CD1c-positive myeloid dendritic cell (primary cell): ENCODE data around the gene SNX19.
"Not testable (repeated sequence)": the region's sequence is repeated elsewhere in the genome, so short reads cannot be mapped to it uniquely, and the experiment has no call there.

Experiments
- DNase-seq: peaks from one replicate; pipeline ENCODE4 v3.0.0-alpha.2; 2016; ENCODE audit errors: extremely low spot score

SNX19 gene

GRCh38 chr11:130916238-130916855 lies at the start of gene SNX19:
Gene SNX19 (minus strand): TSS chr11:130916479. CDS start chr11:130915939, 540 bp downstream.
- DNase-seq = peak; percentile 96

DNA sequence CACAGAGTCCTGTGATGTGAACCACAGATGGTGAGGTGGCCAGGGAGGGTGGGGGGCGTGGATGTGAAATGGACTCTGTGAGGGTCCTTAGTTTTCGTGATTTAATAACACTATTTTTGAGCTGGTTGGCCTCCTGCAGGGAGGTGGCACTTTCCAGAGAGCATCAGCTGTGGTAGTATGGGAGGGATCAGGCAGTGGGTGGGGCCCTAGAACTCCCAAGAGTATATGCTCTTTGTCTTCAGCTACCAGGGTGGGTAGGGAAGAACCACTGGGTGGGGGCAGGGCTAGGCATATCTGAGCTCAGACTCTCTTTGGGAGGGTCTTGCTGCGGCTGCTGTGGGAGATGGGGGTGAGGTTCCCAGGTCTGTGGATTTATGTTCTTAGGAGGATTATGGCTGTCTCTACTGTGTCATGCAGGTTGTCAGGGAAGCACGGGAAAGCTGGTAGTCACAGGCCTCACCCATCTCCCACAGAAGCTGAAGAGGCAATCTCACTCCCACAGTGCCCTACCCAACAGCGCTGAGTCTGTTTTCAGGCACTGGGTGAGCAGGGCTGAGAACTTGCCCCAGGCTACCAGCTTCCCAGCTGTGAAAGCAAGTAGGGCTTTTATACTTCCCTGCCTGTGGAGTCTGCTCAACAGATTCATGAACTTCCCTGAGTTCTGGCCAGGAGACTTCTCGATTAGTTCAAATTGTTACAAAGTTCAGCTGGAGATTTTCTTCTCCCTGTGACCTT lies 47.9 kb upstream of the SNX19 start:
- DNase-seq = no peak

- no peak for DNase-seq
Observed at GRCh38 chr11:130947889-130948288, 31.6 kb upstream of the SNX19 start.

DNA sequence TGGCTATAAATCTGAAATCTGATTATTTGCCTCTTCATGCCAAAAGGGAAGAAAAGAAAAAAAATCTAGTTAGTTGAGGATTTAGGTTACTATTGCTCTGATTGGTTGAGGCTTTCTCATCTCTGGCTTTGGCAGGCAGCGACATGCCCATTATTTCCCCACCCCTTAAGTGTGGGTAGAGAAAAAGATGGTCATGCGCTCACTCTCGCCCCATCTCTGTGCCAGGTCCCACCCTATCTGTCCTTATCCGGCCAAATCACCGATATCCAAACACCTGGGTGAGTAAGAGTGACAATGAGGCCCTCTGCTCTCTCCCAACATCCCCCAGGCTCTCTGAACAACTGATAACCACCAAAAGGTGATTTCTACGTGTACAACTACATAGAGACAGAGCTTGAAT lies 31.2 kb upstream of the SNX19 start:
- no peak for DNase-seq

DNA sequence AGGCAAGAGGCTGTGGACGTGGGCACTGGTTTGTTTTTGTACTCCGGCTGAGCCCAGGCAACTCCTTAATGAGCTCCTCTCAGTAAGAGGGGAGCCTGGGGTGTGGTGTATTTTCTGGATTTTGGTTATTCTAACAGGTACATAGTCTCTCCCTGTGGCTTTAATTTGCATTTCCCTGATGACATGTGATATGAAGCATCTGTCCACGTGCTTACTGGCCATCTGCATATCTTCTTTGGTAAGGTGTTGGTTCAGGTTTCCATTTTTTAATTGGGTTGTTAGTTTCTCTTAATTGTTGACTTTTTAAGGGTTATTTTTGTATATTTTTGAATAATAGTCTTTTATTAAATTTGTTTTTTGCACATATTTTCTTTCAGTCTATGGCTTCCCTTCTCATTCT lies 30.8 kb upstream of the SNX19 start:
- DNase-seq = no peak

DNA sequence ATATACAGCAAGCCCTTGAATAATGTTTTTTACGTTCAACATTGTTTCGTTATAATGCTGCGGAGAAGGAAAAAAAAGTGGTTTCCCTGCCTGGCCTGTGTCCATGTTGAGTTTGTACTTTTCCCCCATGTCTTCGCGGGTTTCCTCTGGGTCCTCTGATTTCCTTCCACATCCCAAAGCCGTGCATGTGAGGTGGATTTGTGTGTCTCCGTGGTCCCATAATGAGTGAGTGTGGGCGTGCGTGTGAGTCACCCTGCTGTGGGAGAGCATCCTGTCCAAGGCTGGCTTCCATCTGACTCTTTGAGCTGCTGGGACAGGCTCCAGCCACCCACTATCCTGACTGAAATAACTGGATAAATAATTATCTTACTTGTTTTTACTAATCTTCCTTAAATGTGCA lies 29.6 kb upstream of the SNX19 start:
- DNase-seq = no peak

DNA sequence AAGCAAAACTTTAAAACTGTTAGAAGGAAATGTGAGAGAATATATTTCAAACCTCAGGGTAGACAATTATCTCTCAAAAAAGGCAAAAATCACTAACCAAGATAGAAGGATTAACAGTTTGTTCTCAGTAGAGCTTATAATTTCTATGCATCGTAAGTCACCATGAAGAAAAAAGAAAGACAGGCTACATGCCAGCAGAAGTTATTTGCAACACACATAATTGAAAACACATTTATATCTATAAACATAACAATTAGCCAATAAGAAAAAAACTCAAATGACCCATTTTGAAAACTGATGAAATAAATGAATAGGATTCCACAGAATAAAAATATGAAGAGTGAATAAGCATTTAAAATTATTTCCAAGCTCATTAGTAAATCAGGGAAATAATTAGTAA lies 24.4 kb upstream of the SNX19 start:
- DNase-seq = no peak

GRCh38 chr11:130937051-130937450 lies 20.8 kb upstream of the SNX19 start:
- DNase-seq = no peak

DNA sequence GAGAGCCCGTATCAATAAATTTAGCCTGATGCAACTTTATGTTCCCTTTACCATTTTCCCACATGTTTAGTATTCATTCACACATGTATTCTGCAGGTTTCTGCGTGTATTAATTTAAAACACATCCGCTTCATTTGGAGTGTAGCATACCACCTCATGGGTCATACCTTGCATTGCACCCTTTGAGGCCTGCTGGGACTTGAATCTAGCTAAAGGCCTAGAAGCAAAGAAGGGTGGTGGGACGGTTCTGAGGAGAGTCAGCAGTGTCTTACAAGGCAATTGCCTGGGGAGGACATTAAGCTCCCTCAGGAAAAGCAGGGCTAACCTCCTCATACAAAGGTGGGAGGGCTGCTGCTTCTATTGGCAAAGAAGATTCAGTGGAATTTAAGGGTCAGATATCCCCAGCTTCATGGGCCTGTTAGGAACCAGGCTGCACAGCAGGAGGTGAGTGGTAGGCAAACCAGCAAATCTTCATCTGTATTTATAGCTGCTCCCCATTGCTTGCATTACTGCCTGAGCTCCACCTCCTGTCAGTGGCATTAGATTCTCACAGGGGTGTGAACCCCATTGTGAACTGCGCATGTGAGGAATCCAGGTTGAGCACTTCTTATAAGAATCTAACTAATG lies 15.9 kb upstream of the SNX19 start:
- DNase-seq = no peak

DNA sequence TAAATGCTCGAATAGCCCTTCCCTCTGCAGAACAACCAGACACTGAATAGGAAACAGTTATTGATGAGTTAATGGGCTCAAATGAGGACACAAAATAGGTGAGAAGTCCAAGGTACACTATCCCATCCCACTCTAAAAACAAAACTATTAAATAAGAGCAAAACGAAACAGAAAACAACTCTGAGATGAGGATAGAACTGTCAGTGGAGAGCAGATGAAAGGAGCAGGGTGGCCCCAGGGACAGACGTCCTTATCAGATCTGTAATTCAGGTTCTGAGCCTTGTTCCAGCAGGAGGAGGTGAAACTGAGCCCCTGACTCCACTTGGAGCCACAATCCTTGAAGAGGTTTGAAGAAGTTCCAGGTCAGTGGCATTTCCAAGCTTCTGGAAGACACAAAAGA lies 8.5 kb upstream of the SNX19 start:
- DNase-seq = no peak

- not testable (repeated sequence) for DNase-seq
Observed at GRCh38 chr11:130920612-130921011, 4.3 kb upstream of the SNX19 start.

- DNase-seq = no peak
Observed at GRCh38 chr11:130918081-130918480, 1.8 kb upstream of the SNX19 start.

GRCh38 chr11:130916910-130917309 lies 631 bp upstream of the SNX19 start:
- DNase-seq = no peak

- no peak for DNase-seq
Observed at GRCh38 chr11:130915603-130916237, 559 bp downstream of the SNX19 start.

DNA sequence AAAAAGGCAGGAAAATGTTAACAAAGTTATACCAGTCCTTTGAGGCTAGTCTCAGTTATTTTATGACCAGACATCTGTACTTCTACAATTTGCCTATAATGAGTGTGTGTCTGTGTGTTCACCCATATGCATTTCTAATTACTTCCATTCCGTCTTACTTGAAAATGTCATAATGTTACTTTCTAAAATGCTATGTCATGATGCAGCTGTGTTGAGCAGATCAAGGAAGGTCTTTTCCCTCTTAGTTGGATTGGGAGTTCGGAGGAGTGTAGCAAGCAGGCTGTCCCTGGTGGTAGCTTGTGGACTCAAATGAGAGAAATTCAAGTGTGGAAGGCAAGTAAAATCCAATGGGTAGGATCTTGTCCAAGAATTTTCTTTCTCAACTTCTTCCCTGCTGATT lies 3.0 kb downstream of the SNX19 start:
- no peak for DNase-seq

- DNase-seq = no peak
Observed at GRCh38 chr11:130912552-130912951, 3.7 kb downstream of the SNX19 start.

DNA sequence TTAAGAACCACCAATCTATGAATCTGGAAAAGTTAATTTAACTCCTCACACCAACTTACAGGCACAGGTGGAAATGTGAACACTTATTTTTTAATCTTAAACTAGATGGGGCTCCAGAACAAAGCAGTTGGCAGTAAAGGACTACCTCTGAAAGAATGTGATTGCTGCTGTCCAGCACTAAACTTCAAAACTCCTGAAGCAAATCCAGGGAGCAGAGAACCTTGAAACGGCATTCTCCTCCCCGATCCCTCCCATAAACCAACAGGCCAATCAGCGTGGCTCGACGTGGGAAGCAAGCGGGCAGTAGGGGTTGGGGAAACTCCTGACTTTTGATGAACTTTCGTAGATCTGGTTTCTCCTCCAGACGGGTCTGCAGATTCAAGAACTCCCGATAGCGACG lies 5.0 kb downstream of the SNX19 start:
- no peak for DNase-seq

- DNase-seq = no peak
Observed at GRCh38 chr11:130909650-130910049, 6.6 kb downstream of the SNX19 start.

DNA sequence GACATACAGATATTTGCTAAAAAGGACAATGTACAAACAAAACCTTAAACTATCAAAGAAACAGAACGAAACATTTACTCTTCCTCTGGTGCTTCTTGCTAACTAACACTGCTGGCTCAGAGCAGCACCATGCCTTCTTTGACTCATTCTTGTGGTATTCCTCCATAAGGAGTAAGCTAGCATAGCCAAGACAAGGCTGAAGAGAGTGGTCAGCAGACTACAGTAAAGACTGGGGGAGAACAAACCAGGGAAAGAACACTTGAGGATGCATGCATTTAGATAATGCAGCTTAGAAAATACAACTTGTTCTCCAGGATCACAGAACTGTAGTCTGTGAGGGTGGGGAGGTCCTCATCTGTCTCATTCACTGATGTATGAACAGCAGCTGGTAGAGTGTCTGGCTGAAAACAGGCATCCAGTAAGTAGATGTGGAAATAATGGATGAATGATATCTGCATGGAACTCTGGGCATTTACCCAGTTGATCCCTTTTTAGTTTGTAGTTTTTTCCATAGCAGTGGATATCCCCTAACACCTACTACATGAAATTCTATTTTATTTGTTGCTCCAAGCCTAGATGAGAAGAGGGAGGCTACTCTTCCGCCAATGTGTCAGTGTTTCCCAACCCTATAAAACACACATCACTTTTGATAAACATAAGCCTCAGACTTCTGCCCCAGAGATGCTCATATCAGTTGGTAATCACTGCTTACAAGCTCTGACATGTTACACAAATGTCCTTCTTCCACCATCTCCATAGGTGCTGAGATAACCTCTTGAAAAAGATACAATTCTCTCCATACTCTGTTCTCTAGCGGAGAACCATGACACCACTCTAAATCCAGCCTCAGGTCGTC lies 7.3 kb downstream of the SNX19 start:
- DNase-seq = no peak

- no peak for DNase-seq
Observed at GRCh38 chr11:130908061-130908460, 8.2 kb downstream of the SNX19 start.

GRCh38 chr11:130907229-130907628 lies 9.1 kb downstream of the SNX19 start:
- no peak for DNase-seq

GRCh38 chr11:130906616-130907015 lies 9.7 kb downstream of the SNX19 start:
- no peak for DNase-seq
